Measurements from ENCODE around the gene REELD1.

Gene REELD1

DNA sequence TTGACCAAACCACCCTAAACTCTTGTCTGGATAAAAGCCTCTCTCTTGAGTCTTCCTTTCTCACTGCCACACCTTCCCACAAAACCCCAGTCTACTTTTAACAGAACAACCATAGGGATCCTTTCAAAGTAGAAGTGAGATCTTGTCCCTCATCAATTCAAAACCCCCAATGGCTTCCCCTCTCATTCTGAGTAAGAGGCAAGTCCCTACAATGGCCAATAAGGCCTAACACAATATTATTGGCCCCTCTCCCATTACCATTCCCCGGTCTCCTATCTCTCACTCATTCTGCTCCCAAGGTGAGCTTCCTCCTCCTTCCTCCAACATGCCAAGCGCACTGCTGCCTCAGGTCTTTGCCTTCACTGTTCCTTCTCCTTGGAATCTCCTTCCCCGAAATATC is 57.1 kb downstream of the REELD1 start:
- DNase-seq = no peak

DNA sequence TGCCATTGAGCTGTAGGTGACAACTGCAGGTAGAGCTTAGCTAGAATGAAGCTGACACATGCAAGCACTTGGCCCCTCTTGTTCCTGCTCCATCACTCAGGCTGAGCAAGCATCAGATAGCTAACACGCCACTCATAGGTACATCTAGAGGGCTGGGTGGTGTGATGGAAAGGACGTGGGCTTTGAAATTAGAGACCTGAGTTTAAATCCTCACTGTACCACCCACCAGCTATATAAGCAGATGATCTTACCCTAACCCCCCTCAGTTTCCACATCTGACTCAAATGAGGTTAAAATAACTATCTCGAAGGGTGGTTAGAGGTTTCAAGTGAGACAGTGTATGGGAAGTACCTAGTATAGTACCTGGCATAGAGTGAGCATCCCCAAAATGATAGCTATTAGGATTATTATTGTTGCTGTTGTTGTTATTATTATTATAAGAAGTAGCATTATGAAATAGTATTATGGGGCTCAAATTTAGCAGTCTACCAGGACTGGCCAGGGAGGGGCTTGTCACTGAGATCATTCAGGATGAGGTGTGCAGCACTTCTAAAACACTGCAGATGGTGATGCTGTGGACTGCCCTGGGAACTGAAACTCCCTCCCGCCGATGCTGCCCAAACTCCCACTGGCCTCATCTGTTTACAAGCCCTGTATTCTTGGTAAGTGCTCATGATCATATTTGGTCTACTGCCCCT is 59.0 kb downstream of the REELD1 start:
- no peak for DNase-seq

DNA sequence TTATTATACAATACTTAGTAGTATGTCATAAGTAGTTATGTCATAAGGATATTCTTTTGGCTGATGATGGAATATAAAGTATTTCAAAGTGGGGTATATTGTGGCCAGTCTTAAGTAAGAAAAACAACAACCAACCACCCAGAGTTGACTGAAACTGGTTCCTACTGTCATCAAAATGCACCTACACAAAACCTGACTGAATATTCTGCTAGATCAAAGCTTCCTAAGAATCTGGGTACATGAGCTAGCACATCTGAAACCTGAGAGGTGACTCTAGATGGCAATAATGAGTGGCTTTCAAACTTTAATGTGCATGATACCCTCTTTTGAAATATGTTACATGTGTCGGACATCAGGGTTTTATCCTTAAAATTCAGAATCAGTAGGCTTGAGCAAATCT is 60.4 kb downstream of the REELD1 start:
- no peak for DNase-seq

DNA sequence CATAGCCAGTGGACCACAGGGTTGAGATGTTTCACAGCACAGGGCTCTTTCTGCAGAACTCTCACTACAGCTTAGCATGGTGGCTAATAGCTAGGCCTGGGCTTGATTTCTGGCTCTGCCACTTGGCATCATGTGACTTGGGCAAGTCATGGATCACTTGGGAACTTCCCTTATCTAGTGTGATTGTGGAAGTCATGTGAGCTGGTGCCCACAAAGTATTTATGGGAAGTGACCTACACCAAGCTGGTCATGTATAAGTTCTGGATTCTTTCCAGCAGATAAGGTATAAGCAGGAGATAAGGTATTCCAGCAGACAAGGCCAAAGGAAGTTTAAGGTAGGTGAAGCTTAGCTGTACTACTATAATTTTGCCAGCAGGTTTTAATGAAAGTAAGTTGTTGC is 61.0 kb downstream of the REELD1 start:
- DNase-seq = no peak

DNA sequence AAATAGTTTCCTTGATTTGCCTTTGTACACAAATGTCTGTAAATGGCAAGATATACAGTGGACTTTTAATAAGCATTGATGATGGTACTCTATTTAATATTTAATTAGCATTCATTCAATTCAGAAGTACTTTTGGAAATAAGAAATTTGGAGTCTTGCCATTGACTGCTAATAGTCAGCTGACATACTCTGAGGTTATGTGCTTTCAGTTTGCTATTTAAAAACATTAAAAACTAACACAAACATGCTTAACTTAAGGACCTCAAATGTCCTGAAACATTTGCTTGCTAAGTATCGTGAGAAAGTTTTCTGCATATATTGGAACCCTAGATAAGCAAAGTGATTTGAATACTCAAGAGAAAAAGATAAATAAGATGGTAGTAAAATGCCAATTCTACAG is 64.6 kb downstream of the REELD1 start:
- DNase-seq = no peak

All from stimulated activated naive CD4-positive, alpha-beta T cell (primary cell).